Keratinocyte (primary cell): ENCODE measurements around the gene ATF3. TPM values are rescaled to one million over a fixed set of nuclear protein-coding genes. Genes with fewer than 3 reads are reported as not detected.

ENCODE experiments used
- DNase-seq: peaks from one replicate; pipeline ENCODE4 v3.0.0-alpha.2; 2011; ENCODE audit warnings: low read depth, missing footprints, low spot score
- FAIRE-seq: peaks from 2 replicates; lab custom pipeline; 2011; peaks lifted over from hg19 to GRCh38; lab: Jason Lieb, UNC
- H2AFZ ChIP-seq: 2 replicates; pipeline ENCODE4 v1.6.0; 2012; ENCODE audit warnings: low read length, control low read depth, inconsistent platforms; ENCODE audit not compliant: control insufficient read depth
- H3K27ac ChIP-seq: 2 replicates; pipeline ENCODE4 v1.5.1; 2011; ENCODE audit warnings: low read length; ENCODE audit not compliant: control insufficient read depth, insufficient read depth
- H3K27me3 ChIP-seq: 3 replicates; pipeline ENCODE4 v1.6.0; 2011; ENCODE audit warnings: low read length; ENCODE audit not compliant: control insufficient read depth, insufficient read depth; ENCODE audit errors: extremely low read depth
- H3K36me3 ChIP-seq, 2 experiments: 2 replicates in 1 of 2; 3 replicates in 1 of 2; pipeline ENCODE4 v1.5.1; 2011; ENCODE audit warnings: low read length in 2 of 2, mild to moderate bottlenecking in 1 of 2; ENCODE audit not compliant: control insufficient read depth in 2 of 2, insufficient read depth in 2 of 2; ENCODE audit errors: extremely low read depth in 1 of 2
- H3K4me1 ChIP-seq: 3 replicates; pipeline ENCODE4 v1.5.1; 2011; ENCODE audit warnings: low read length; ENCODE audit not compliant: control insufficient read depth, insufficient read depth; ENCODE audit errors: extremely low read depth
- H3K4me2 ChIP-seq: 3 replicates; pipeline ENCODE4 v1.6.0; 2011; ENCODE audit warnings: low read depth, low read length; ENCODE audit not compliant: control insufficient read depth, insufficient read depth; ENCODE audit errors: extremely low read depth
- H3K4me3 ChIP-seq, 3 experiments: fragments of 200-600 bp in 1 of 3; sonication (generic) in 1 of 3; 2 replicates in 2 of 3; 3 replicates in 1 of 3; pipeline ENCODE4 v1.5.1; 2011 to 2016; ENCODE audit warnings: low read length in 3 of 3, mild to moderate bottlenecking in 3 of 3, control low read depth in 2 of 3, inconsistent platforms in 1 of 3, low read depth in 1 of 3, mixed read lengths in 1 of 3, mixed run types in 1 of 3, moderate library complexity in 1 of 3; ENCODE audit not compliant: control insufficient read depth in 2 of 3, insufficient read depth in 2 of 3; ENCODE audit errors: extremely low read depth in 1 of 3
- H3K79me2 ChIP-seq: 2 replicates; pipeline ENCODE4 v1.6.0; 2012; ENCODE audit warnings: low read length; ENCODE audit not compliant: control insufficient read depth, insufficient read depth
- H3K9ac ChIP-seq: 3 replicates; pipeline ENCODE4 v1.6.0; 2011; ENCODE audit warnings: low read length; ENCODE audit not compliant: control insufficient read depth, insufficient read depth; ENCODE audit errors: extremely low read depth
- H3K9me1 ChIP-seq: 3 replicates; pipeline ENCODE4 v1.6.0; 2011; ENCODE audit warnings: low read length; ENCODE audit not compliant: control insufficient read depth, insufficient read depth; ENCODE audit errors: extremely low read depth
- H3K9me3 ChIP-seq: 2 replicates; pipeline ENCODE4 v1.5.1; 2012; ENCODE audit warnings: low read depth, low read length; ENCODE audit not compliant: control insufficient read depth
- H4K20me1 ChIP-seq: 3 replicates; pipeline ENCODE4 v1.6.0; 2011; ENCODE audit warnings: low read length; ENCODE audit not compliant: control insufficient read depth, insufficient read depth; ENCODE audit errors: extremely low read depth
- CTCF ChIP-seq, 3 experiments: IDR thresholded peaks in 1 of 3; conservative IDR thresholded peaks in 1 of 3; optimal IDR thresholded peaks in 1 of 3; 2 replicates in 2 of 3; 3 replicates in 1 of 3; pipeline versions ENCODE3 to v1.5.1; 2011; ENCODE audit warnings: low read length in 3 of 3, mild to moderate bottlenecking in 3 of 3, moderate library complexity in 2 of 3, control low read depth in 1 of 3, inconsistent platforms in 1 of 3; ENCODE audit not compliant: insufficient read depth in 2 of 3; ENCODE audit errors: extremely low read depth in 1 of 3
- EZH2 ChIP-seq: IDR thresholded peaks from one replicate; pipeline ENCODE4 v1.6.1; 2012; ENCODE audit warnings: inconsistent platforms, mild to moderate bottlenecking, low read length, moderate library complexity
- dilution Hi-C: fragments of 300-500 bp; cut with MboI; formaldehyde crosslinking; loops from one replicate; pipeline ENCODE4 v1.7.0; 2020; ENCODE audit warnings: low sequenced_read_pairs; ENCODE audit not compliant: extremely low pct_ligation_motif_present
- polyA plus RNA-seq, 5 experiments: library from polyadenylated mRNA; depleted of rRNA in 3 of 5; stranded (reverse) in 3 of 5; stranded (forward) in 1 of 5; unstranded in 1 of 5; fragments of >200 nt; gene quantifications; 1 replicate in 1 of 5; 2 replicates in 3 of 5; 3 replicates in 1 of 5; pipeline versions ENCODE4 v1.2.1 to v1.2.3, GENCODE V29; 2011 to 2012; ENCODE audit warnings: missing spikeins in 2 of 5, low read depth in 1 of 5, low replicate concordance in 1 of 5

The ATF3 gene
- polyA plus RNA-seq, 1 donor (not counting 4 experiments of a cell fraction or from before 2014, with no cell fraction given), result 45.1 TPM

DNA sequence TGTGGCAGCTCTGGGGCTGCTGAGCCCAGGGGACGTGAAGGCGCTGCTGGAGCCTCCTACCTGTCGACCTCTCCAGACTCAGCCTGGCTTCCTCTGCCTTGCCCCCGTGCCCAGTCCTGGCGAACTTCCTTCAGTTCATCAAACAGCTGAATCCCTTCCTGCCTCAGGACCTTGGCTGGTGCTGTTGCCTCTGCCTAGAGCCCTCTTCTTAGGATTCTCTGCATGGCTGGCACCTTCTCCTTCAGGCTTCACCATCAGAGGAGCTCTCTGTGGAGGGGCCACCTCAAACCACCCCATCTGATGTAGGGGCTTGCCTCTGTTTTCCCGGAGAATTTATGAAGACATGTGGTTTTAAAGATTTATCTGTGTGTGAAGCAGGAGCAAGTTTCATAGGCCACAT lies 23.4 kb upstream of the ATF3 start:
- H3K9me3 ChIP-seq, result no peaks in the 10 kb centered on the region
- dilution Hi-C loops, result no loop called here
- no peak overlapping the region for H3K9ac ChIP-seq
- H3K79me2 ChIP-seq, result no peaks in the 10 kb centered on the region
- H2AFZ ChIP-seq, result no peak overlapping the region
- H3K4me1 ChIP-seq, result no peaks in the 10 kb centered on the region
- no peaks in the 10 kb centered on the region for H4K20me1 ChIP-seq
- H3K9me1 ChIP-seq, result no peaks in the 10 kb centered on the region
- TF ChIP-seq EZH2 (no peak), CTCF (optimal IDR thresholded peaks at IDR 0.05 in 1 of 3, IDR thresholded peaks at IDR 0.05 in 1 of 3, conservative IDR thresholded peaks at IDR 0.05 in 1 of 3; ENCODE audit: extremely low read depth in 1 of 3, insufficient read depth in 2 of 3, low read length in 3 of 3) (no peak)
- H3K27ac ChIP-seq, result no peak overlapping the region
- no peaks in the 10 kb centered on the region for H3K36me3 ChIP-seq
- H3K27me3 ChIP-seq, result no peaks in the 10 kb centered on the region
- no peak overlapping the region for H3K4me3 ChIP-seq
- no peak for FAIRE-seq
- H3K4me2 ChIP-seq, result no peak overlapping the region
- no peak for DNase-seq

DNA sequence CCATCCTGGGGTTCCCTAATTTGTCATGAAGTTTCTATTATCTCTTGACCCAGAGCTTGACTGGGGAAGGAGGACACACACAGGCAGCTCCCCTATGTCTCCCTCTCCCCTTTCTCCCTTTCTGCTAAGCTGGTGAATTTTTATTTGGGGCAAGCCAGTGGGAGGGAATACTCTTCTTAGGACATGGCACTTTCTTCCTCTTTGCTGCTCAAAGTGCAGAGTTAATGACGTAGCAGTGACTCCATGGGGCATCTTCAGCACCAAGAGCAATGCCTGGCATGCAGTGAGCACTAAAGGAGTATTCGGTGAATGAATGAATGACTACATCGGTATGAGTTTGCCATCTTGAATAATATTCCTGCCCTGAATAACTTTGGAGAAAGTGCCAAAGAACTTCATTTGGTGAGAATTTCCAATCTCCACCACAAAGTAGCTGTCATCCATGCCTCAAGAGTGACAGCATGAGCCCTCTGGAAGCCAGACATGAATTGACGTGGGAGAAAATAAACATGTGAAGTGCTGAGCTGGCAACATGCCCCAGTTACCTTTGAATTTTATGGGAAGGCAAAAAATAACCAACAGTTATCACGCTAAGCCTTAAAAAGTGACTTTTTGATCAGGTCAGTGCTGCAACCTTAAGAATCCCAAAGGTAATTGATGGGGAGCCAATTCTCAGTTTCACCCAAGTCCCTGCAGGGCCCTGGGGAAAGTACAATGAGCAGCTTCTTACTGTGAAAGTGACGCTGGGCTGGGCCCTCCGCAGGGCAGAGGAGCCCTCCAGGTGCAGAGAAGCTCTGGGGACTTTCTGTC lies 22.1 kb upstream of the ATF3 start:
- Histone ChIP-seq H3K4me1 (no peaks in the 10 kb centered on the region), H3K36me3 (no peaks in the 10 kb centered on the region), H3K9ac (no peak overlapping the region), H3K9me3 (no peaks in the 10 kb centered on the region), H3K79me2 (no peaks in the 10 kb centered on the region), H4K20me1 (no peaks in the 10 kb centered on the region), H3K4me2 (no peak overlapping the region), H3K4me3 (no peak overlapping the region), H2AFZ (no peak overlapping the region), H3K9me1 (no peaks in the 10 kb centered on the region), H3K27me3 (no peaks in the 10 kb centered on the region), H3K27ac (no peak overlapping the region)
- dilution Hi-C loops, result no loop called here
- TF ChIP-seq EZH2 (no peak), CTCF (optimal IDR thresholded peaks at IDR 0.05 in 1 of 3, IDR thresholded peaks at IDR 0.05 in 1 of 3, conservative IDR thresholded peaks at IDR 0.05 in 1 of 3; ENCODE audit: extremely low read depth in 1 of 3, insufficient read depth in 2 of 3, low read length in 3 of 3) (no peak)
- FAIRE-seq (no peak), DNase-seq (no peak)
